H1 (cell line): ENCODE measurements around the gene RASA4. TPM values are rescaled to one million over a fixed set of nuclear protein-coding genes. Genes with fewer than 3 reads are reported as not detected.
"Not testable (repeated sequence)": the region's sequence is repeated elsewhere in the genome, so short reads cannot be mapped to it uniquely, and the experiment has no call there.

Source experiments
- CTCF ChIA-PET: fragments of 300-600 bp; sonication (Branson Sonifier 250); formaldehyde crosslinking; loops from one replicate; lab custom pipeline; 2021; ENCODE audit not compliant: partially characterized antibody; lab: Charles Lee
- POLR2A ChIA-PET: fragments of 300-600 bp; sonication (Branson Sonifier 250); formaldehyde crosslinking; loops from one replicate; lab custom pipeline; 2021; ENCODE audit warnings: inconsistent platforms; ENCODE audit not compliant: partially characterized antibody; lab: Charles Lee
- DNase-seq, 2 experiments: peaks; one replicate each; pipeline versions ENCODE4 v3.0.0 to v3.0.0-alpha.2; 2010 to 2022; ENCODE audit warnings: low spot score in 2 of 2, low read depth in 1 of 2, mixed read lengths in 1 of 2
- FAIRE-seq: peaks from 2 replicates; lab custom pipeline; 2011; peaks lifted over from hg19 to GRCh38; lab: Jason Lieb, UNC
- H2AFZ ChIP-seq: 2 replicates; pipeline ENCODE4 v1.8.1; 2012; ENCODE audit warnings: low read length, inconsistent platforms
- H2AK5ac ChIP-seq: 2 replicates; pipeline ENCODE4 v1.6.1; 2013; ENCODE audit warnings: low read depth, low read length
- H2BK120ac ChIP-seq: replicated peaks from 2 replicates; pipeline ENCODE3; 2013; ENCODE audit warnings: low read depth, low read length, inconsistent platforms
- H2BK12ac ChIP-seq: 2 replicates; pipeline ENCODE4 v1.6.1; 2013; ENCODE audit warnings: low read depth, low read length
- H2BK15ac ChIP-seq: 2 replicates; pipeline ENCODE4 v1.6.1; 2013; ENCODE audit warnings: low read length
- H2BK20ac ChIP-seq: 2 replicates; pipeline ENCODE4 v1.6.1; 2013; ENCODE audit warnings: low read length
- H2BK5ac ChIP-seq: 2 replicates; pipeline ENCODE4 v1.6.1; 2013; ENCODE audit warnings: low read depth, low read length
- H3K14ac ChIP-seq: 2 replicates; pipeline ENCODE4 v1.6.1; 2013; ENCODE audit warnings: inconsistent platforms; ENCODE audit not compliant: insufficient read length
- H3K18ac ChIP-seq: 2 replicates; pipeline ENCODE4 v1.6.1; 2013; ENCODE audit warnings: low read length; ENCODE audit errors: extremely low read depth
- H3K23ac ChIP-seq: 2 replicates; pipeline ENCODE4 v1.6.1; 2013; ENCODE audit warnings: inconsistent platforms; ENCODE audit not compliant: insufficient read length
- H3K23me2 ChIP-seq: 2 replicates; pipeline ENCODE4 v1.6.1; 2013; ENCODE audit warnings: low read depth, low read length
- H3K27ac ChIP-seq: 2 replicates; pipeline ENCODE4 v1.6.1; 2011; ENCODE audit warnings: low read depth, low read length, inconsistent platforms
- H3K27me3 ChIP-seq, 4 experiments: replicated peaks in 1 of 4; 1 replicate in 1 of 4; 2 replicates in 3 of 4; pipeline versions ENCODE4 v1.6.1 to v1.8.1; 2011 to 2013; ENCODE audit warnings: low read length in 3 of 4, mild to moderate bottlenecking in 3 of 4, inconsistent platforms in 2 of 4, mixed read lengths in 2 of 4, moderate library complexity in 1 of 4; ENCODE audit not compliant: control insufficient read depth in 3 of 4, insufficient read depth in 3 of 4; ENCODE audit errors: extremely low read depth in 1 of 4
- H3K36me3 ChIP-seq, 4 experiments: 2 replicates each; pipeline versions ENCODE4 v1.6.1 to v1.8.1; 2011 to 2013; ENCODE audit warnings: mild to moderate bottlenecking in 4 of 4, low read length in 3 of 4, moderate library complexity in 2 of 4, control low read depth in 1 of 4, inconsistent platforms in 1 of 4; ENCODE audit not compliant: insufficient read depth in 4 of 4, control insufficient read depth in 2 of 4
- H3K4ac ChIP-seq: replicated peaks from 2 replicates; pipeline ENCODE3; 2013; ENCODE audit warnings: low read length, low read depth, mixed read lengths, inconsistent platforms; ENCODE audit not compliant: insufficient read length
- H3K4me1 ChIP-seq, 4 experiments: replicated peaks in 1 of 4; 1 replicate in 1 of 4; 2 replicates in 3 of 4; pipeline versions ENCODE4 v1.6.1 to v1.8.1; 2011 to 2013; ENCODE audit warnings: low read length in 3 of 4, inconsistent platforms in 2 of 4, mixed read lengths in 1 of 4; ENCODE audit not compliant: insufficient read depth in 4 of 4, control insufficient read depth in 3 of 4
- H3K4me2 ChIP-seq, 2 experiments: 2 replicates each; pipeline versions ENCODE4 v1.6.1 to v1.8.1; 2011 to 2013; ENCODE audit warnings: low read depth in 2 of 2, low read length in 2 of 2, control low read depth in 1 of 2, inconsistent platforms in 1 of 2, mild to moderate bottlenecking in 1 of 2; ENCODE audit not compliant: insufficient read depth in 1 of 2
- H3K4me3 ChIP-seq, 4 experiments: fragments of 200-600, 300-600 bp in 1 of 4; sonication (generic), shearing (Covaris generic), sonication (Bioruptor Twin) in 1 of 4; 2 replicates each; pipeline versions ENCODE4 v1.5.1 to v1.8.1; 2011 to 2016; ENCODE audit warnings: low read length in 4 of 4, low read depth in 3 of 4, control low read depth in 2 of 4, inconsistent platforms in 2 of 4, mild to moderate bottlenecking in 2 of 4, mixed read lengths in 1 of 4, moderate library complexity in 1 of 4; ENCODE audit not compliant: insufficient read depth in 2 of 4; ENCODE audit errors: extremely low read depth in 1 of 4
- H3K56ac ChIP-seq: replicated peaks from 2 replicates; pipeline ENCODE3; 2013; ENCODE audit warnings: low read depth, mild to moderate bottlenecking, mixed read lengths, low read length, inconsistent platforms; ENCODE audit not compliant: insufficient read length
- H3K79me1 ChIP-seq: 2 replicates; pipeline ENCODE4 v1.6.1; 2013; ENCODE audit warnings: low read depth, low read length, control low read depth
- H3K79me2 ChIP-seq, 2 experiments: 2 replicates each; pipeline versions ENCODE4 v1.6.1 to v1.8.1; 2012 to 2013; ENCODE audit warnings: low read length in 2 of 2, mild to moderate bottlenecking in 2 of 2, inconsistent platforms in 1 of 2; ENCODE audit not compliant: insufficient read depth in 2 of 2, control insufficient read depth in 1 of 2
- H3K9ac ChIP-seq, 4 experiments: replicated peaks in 1 of 4; 1 replicate in 1 of 4; 2 replicates in 3 of 4; pipeline versions ENCODE4 v1.6.1 to v1.8.1; 2011 to 2013; ENCODE audit warnings: low read depth in 3 of 4, low read length in 3 of 4, control low read depth in 2 of 4, mild to moderate bottlenecking in 2 of 4, moderate library complexity in 2 of 4, inconsistent platforms in 1 of 4; ENCODE audit errors: extremely low read depth in 1 of 4
- H3K9me3 ChIP-seq, 2 experiments: 2 replicates each; pipeline versions ENCODE4 v1.6.1 to v1.8.1; 2012 to 2013; ENCODE audit warnings: mild to moderate bottlenecking in 2 of 2, moderate library complexity in 2 of 2, control low read depth in 1 of 2, inconsistent platforms in 1 of 2, low read depth in 1 of 2, low read length in 1 of 2, mixed read lengths in 1 of 2; ENCODE audit not compliant: insufficient read depth in 2 of 2
- H4K20me1 ChIP-seq, 2 experiments: replicated peaks in 1 of 2; 2 replicates each; pipeline versions ENCODE3 to v1.8.1; 2011 to 2013; ENCODE audit warnings: inconsistent platforms in 2 of 2, low read length in 2 of 2, mild to moderate bottlenecking in 1 of 2; ENCODE audit not compliant: insufficient read depth in 2 of 2, control insufficient read depth in 1 of 2
- H4K5ac ChIP-seq: 2 replicates; pipeline ENCODE4 v1.6.1; 2013; ENCODE audit warnings: low read length, low read depth, mixed read lengths, inconsistent platforms; ENCODE audit not compliant: insufficient read length
- H4K8ac ChIP-seq: 2 replicates; pipeline ENCODE4 v1.8.0; 2013; ENCODE audit warnings: mild to moderate bottlenecking, moderate library complexity, low read length, inconsistent platforms; ENCODE audit not compliant: insufficient read depth; ENCODE audit errors: extremely low read depth
- H4K91ac ChIP-seq: replicated peaks from 2 replicates; pipeline ENCODE3; 2013; ENCODE audit warnings: low read length, mixed read lengths, inconsistent platforms; ENCODE audit not compliant: insufficient read length
- WGBS, 2 experiments: shearing (Covaris generic) in 1 of 2; methylation state at CpG; one replicate each; pipeline versions ENCODE4 v1.1.6 to v1.1.7; 2013 to 2015; ENCODE audit warnings: low lambda C conversion rate in 2 of 2, mixed read lengths in 2 of 2, inconsistent platforms in 1 of 2, low coverage in 1 of 2, missing lambda C conversion rate in 1 of 2; ENCODE audit not compliant: insufficient replicate concordance in 2 of 2, insufficient coverage in 1 of 2, insufficient read length in 1 of 2; ENCODE audit errors: extremely low coverage in 1 of 2, missing lambda C conversion rate in 1 of 2; 5-methylcytosine and 5-hydroxymethylcytosine counted together
- polyA plus RNA-seq, 7 experiments: library from polyadenylated mRNA; depleted of rRNA in 3 of 7; stranded (reverse) in 5 of 7; unstranded in 2 of 7; fragments of >200 nt in 5 of 7; fragments of 200-250 nt in 2 of 7; gene quantifications; 1 replicate in 5 of 7; 2 replicates in 1 of 7; 4 replicates in 1 of 7; pipeline versions ENCODE4 v1.2.1 to v1.2.3, GENCODE V29; 2011 to 2013; ENCODE audit warnings: missing spikeins in 2 of 7, mixed read lengths in 2 of 7
- total RNA-seq: library from RNA; stranded (reverse); fragmentation: NEBNext Ultra II Directional; extraction: Animal tissue kit (Norgen Biotek cat#: 25700); gene quantifications from 2 replicates; pipeline ENCODE4 v1.2.1, GENCODE V29; 2021

Gene RASA4
- total and polyA plus RNA-seq, 2 of the 8 experiments (the other 6 are each of a cell fraction or from before 2014, with no cell fraction given) = 19.6 to 23.4 TPM

DNA sequence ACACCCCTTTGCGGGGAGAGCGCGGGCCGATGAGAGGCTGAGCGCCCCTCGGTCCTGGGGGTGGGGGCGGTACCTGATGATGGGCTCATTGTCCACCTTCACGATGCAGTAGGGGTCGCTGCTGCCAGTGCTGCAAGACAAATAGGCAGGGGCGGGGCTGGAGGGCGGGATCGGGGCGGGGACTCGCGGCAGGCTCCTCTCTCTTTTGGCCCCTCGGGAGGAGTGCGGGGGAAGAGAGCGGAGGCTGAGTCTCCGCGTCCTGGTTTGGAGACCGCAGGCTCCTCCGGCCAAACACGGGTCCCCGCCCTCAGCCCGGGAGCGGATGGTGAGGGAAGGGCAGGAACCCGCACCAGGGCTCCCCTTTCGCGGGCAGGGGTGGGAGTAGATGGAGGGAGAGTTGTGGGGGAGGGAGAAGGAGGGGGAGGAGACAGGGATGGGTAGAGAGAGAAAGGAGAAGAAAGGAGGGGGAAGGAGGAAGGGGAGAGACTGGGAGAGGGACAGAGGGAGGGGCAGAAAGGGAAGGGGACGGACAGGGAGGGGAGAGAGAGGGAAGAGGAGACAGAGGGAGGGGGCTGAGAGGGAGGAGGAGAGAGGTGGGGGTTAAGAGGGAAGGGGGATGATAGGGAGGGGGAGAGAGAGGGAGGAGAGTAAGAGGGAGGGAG, 5.4 kb downstream of the RASA4 start:
- H3K4me3 ChIP-seq, H3K27me3 ChIP-seq, H3K9me3 ChIP-seq, H2AFZ ChIP-seq, H3K36me3 ChIP-seq, H2BK20ac ChIP-seq, H3K4ac ChIP-seq, DNase-seq, H2BK5ac ChIP-seq, H3K79me1 ChIP-seq, H3K4me2 ChIP-seq, H3K79me2 ChIP-seq, H3K23ac ChIP-seq, H2AK5ac ChIP-seq, H2BK120ac ChIP-seq, H3K9ac ChIP-seq, H4K8ac ChIP-seq, H2BK15ac ChIP-seq, H3K23me2 ChIP-seq, CTCF ChIA-PET, H3K56ac ChIP-seq, H3K18ac ChIP-seq, POLR2A ChIA-PET, H3K4me1 ChIP-seq, H4K91ac ChIP-seq, H3K14ac ChIP-seq, H3K27ac ChIP-seq, FAIRE-seq, H4K20me1 ChIP-seq, H2BK12ac ChIP-seq, H4K5ac ChIP-seq: not testable (repeated sequence)
- no CpG with 5 or more reads among the region's 30 CpGs for WGBS, 2 experiments

DNA sequence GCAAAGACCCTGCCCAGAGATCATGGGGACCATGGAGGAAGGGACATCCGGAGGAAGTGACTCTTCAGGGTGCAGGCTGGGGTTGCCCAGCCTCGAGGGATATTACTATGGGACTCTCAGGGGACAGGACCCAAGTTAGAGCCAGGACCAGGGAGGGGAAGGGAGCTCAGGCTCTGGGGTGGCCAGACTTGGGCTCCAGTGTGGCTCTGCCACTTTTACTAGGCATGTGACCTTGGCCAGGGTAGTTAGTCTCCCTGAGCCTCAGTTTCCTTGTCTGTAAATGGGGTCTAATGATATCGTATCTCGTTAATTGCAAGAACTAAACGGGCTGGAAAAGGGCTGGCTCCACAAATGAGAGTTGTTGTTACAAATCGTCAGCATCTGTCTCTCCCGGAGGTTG, 6.1 kb downstream of the RASA4 start:
- H3K79me2 ChIP-seq, H2BK120ac ChIP-seq, H3K23me2 ChIP-seq, H3K27ac ChIP-seq, POLR2A ChIA-PET, H4K91ac ChIP-seq, H2AK5ac ChIP-seq, H3K14ac ChIP-seq, H3K27me3 ChIP-seq, H3K4ac ChIP-seq, H4K5ac ChIP-seq, H2AFZ ChIP-seq, H3K79me1 ChIP-seq, H4K20me1 ChIP-seq, H2BK12ac ChIP-seq, CTCF ChIA-PET, H3K4me3 ChIP-seq, H3K36me3 ChIP-seq, H2BK15ac ChIP-seq, H3K23ac ChIP-seq, H2BK20ac ChIP-seq, H3K9ac ChIP-seq, H4K8ac ChIP-seq, H3K56ac ChIP-seq, H2BK5ac ChIP-seq, H3K4me2 ChIP-seq, H3K4me1 ChIP-seq, FAIRE-seq, H3K9me3 ChIP-seq, H3K18ac ChIP-seq: not testable (repeated sequence)
- DNase-seq = peak in 1 of 2 experiments; percentile 54
- WGBS, 2 experiments = 100% methylated on average over 2 of the region's 7 CpGs; no CpG with 5 or more reads in 1 of the 2 experiments
